Body of pancreas (tissue), 4 donors: Measurements from ENCODE around the gene NELFB.

Experiments used
- CTCF ChIP-seq, 7 experiments: fragments of 450-650 bp in 4 of 7; fragments of 200-600 bp in 3 of 7; sonication (generic) in 3 of 7; IDR thresholded peaks; one replicate each; pipeline ENCODE4 v1.5.1; 2016 to 2019; ENCODE audit warnings: antibody characterized with exemption in 7 of 7
- POLR2A ChIP-seq, 3 donors: fragments of 450-650 bp; IDR thresholded peaks; one replicate each; pipeline ENCODE4 v1.6.1; 2016; ENCODE audit warnings: antibody characterized with exemption in 3 of 3, mild to moderate bottlenecking in 2 of 3

- TF ChIP-seq CTCF (IDR thresholded peaks at IDR 0.05), result no peak
- TF ChIP-seq POLR2A (IDR thresholded peaks at IDR 0.05), result no peak
Observed at GRCh38 chr9:137303151-137303892, 48.2 kb downstream of the NELFB start.
